DND-41 (cell line): Measurements from ENCODE around the gene TNS1.

ENCODE experiments used
- CTCF ChIP-seq: IDR thresholded peaks from 2 replicates; pipeline ENCODE4 v1.5.1; 2012; ENCODE audit warnings: borderline replicate concordance, low read length, moderate library complexity, mild to moderate bottlenecking; ENCODE audit not compliant: poor library complexity, severe bottlenecking; ENCODE audit errors: extremely low read depth
- EZH2 ChIP-seq: IDR thresholded peaks from 3 replicates; pipeline ENCODE4 v1.6.1; 2012; ENCODE audit warnings: borderline replicate concordance, low read depth, mild to moderate bottlenecking, moderate library complexity, low read length, inconsistent platforms; ENCODE audit not compliant: severe bottlenecking

GRCh38 chr2:217863883-217864282 is 138.9 kb downstream of the TNS1 start:
- TF ChIP-seq EZH2, result no peak
- TF ChIP-seq CTCF, result no peak
